Left ventricle myocardium inferior (tissue), 1 donor: ENCODE measurements around the gene GET4. TPM values are rescaled to one million over a fixed set of nuclear protein-coding genes. Genes with fewer than 3 reads are reported as not detected.

Experiments
- DNase-seq: peaks from one replicate; pipeline ENCODE4 v3.0.0-alpha.2; 2020
- H3K27ac ChIP-seq: fragments of 200-600 bp; replicated peaks from 2 replicates; pipeline ENCODE4 v1.8.0; 2021
- H3K27me3 ChIP-seq: fragments of 200-600 bp; 2 replicates; pipeline ENCODE4 v1.8.0; 2021; ENCODE audit warnings: low read depth
- H3K36me3 ChIP-seq: fragments of 200-600 bp; 2 replicates; pipeline ENCODE4 v1.8.0; 2021
- H3K4me1 ChIP-seq: fragments of 200-600 bp; 2 replicates; pipeline ENCODE4 v1.8.0; 2021
- H3K4me3 ChIP-seq: fragments of 200-600 bp; 2 replicates; pipeline ENCODE4 v1.8.0; 2021; ENCODE audit warnings: mild to moderate bottlenecking, moderate library complexity
- H3K9me3 ChIP-seq: fragments of 200-600 bp; replicated peaks from 2 replicates; pipeline ENCODE4 v1.8.0; 2021
- CTCF ChIP-seq: fragments of 200-600 bp; IDR thresholded peaks from 2 replicates; pipeline ENCODE4 v1.8.0; 2021; ENCODE audit warnings: antibody characterized with exemption, mild to moderate bottlenecking, borderline replicate concordance
- intact Hi-C: fragments of 100-400 bp; cut with micrococcal nuclease; formaldehyde crosslinking; loops from one replicate; pipeline ENCODE4 v1.11.0; 2022
- total RNA-seq: library from RNA; stranded (reverse); fragmentation: NEBNext Ultra II Directional; extraction: Animal tissue kit (Norgen Biotek cat#: 25700); gene quantifications from one replicate; pipeline ENCODE4 v1.2.1, GENCODE V29; 2021
- donor health status: DM: no; HTN: yes; CAD: no; lungs with severe emphysema.

GET4 gene
- total RNA-seq, 1 donor from 2014 or later: 22.9 TPM

DNA sequence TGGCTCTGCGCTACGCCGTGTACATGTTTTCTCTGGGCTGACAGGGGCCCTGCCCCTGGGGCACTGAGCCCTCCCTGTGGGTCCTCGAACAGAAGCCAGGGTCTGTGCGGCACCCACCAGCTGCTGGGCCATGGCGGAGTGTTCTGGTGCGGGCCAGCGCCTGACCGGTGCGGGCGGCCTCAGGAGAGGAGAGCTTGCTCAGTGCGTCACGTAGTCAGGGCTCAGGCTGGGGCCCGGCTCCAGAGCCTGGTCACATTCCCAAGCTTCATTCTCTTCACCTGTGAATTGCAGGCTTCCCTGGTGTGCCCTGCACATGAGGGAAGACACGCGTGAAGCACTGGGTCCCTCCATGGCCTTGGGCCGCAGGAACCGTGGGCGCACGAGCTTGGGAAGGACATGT, 15.5 kb downstream of the GET4 start:
- DNase-seq: no peak
- Histone ChIP-seq H3K27me3 (no peaks in the 10 kb centered on the region), H3K36me3 (peaks cover 86% of the 10 kb centered on the region), H3K4me1 (peaks cover 10% of the 10 kb centered on the region), H3K9me3 (no peaks in the 10 kb centered on the region), H3K4me3 (no peak overlapping the region), H3K27ac (no peak overlapping the region)
- TF ChIP-seq CTCF: no peak
- intact Hi-C loops: no loop called here

DNA sequence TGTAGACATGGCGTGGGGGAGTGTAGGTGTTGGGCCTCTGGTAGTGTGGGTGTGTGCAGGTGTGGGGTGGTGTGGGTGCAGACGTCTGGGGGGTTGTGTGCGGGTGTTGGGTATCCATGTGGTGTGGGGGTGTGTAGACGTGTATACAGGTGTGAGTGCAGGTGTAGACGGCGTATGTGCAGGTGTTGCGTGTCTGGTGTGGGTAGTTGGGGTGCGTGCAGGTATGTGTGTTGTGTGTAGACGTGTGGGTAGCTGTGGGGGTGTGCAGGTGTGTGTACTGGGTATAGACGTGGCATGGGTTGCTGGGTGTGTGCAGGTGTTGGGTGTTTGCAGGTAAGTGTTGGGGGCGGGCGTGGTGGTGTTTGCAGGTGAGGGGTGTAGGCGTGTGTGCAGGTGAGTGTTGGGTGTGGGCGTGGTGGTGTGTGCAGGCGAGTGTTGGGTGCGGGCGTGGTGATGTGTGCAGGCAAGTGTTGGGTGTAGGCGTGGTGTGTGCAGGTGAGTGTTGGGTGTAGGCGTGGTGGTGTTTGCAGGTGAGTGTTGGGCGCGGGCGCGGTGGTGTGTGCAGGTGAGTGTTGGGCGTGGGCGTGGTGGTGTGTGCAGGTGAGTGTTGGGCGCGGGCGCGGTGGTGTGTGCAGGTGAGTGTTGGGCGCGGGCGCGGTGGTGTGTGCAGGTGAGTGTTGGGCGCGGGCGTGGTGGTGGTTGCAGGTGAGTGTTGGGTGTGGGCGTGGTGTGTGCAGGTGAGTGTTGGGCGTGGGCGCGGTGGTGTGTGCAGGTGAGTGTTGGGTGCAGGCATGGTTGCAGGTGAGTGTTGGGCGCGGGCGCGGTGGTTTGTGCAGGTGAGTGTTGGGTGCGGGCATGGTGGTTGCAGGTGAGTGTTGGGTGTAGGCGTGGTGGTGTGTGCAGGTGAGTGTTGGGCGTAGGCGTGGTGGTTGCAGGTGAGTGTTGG, 16.6 kb downstream of the GET4 start:
- no peak overlapping the region for H3K27ac ChIP-seq
- H3K36me3 ChIP-seq: peaks cover 80% of the 10 kb centered on the region
- H3K4me3 ChIP-seq: no peak overlapping the region
- H3K27me3 ChIP-seq: no peaks in the 10 kb centered on the region
- H3K4me1 ChIP-seq: peaks cover 10% of the 10 kb centered on the region
- no peak for DNase-seq
- H3K9me3 ChIP-seq: no peaks in the 10 kb centered on the region
- intact Hi-C loops: no loop called here
- TF ChIP-seq CTCF: no peak

GRCh38 chr7:893686-894085, 17.3 kb downstream of the GET4 start:
- H3K4me3 ChIP-seq: no peak overlapping the region
- no peak for DNase-seq
- no peaks in the 10 kb centered on the region for H3K9me3 ChIP-seq
- no peaks in the 10 kb centered on the region for H3K27me3 ChIP-seq
- H3K27ac ChIP-seq: no peak overlapping the region
- TF ChIP-seq CTCF: no peak
- peaks cover 72% of the 10 kb centered on the region for H3K36me3 ChIP-seq
- intact Hi-C loops: no loop called here
- peaks cover 17% of the 10 kb centered on the region for H3K4me1 ChIP-seq

GRCh38 chr7:894164-894867, 18.0 kb downstream of the GET4 start:
- Histone ChIP-seq H3K4me3 (no peak overlapping the region), H3K9me3 (no peaks in the 10 kb centered on the region), H3K36me3 (peaks cover 66% of the 10 kb centered on the region), H3K27me3 (no peaks in the 10 kb centered on the region), H3K27ac (no peak overlapping the region), H3K4me1 (peaks cover 19% of the 10 kb centered on the region)
- no peak for DNase-seq
- no peak for TF ChIP-seq CTCF
- intact Hi-C loops: no loop called here

DNA sequence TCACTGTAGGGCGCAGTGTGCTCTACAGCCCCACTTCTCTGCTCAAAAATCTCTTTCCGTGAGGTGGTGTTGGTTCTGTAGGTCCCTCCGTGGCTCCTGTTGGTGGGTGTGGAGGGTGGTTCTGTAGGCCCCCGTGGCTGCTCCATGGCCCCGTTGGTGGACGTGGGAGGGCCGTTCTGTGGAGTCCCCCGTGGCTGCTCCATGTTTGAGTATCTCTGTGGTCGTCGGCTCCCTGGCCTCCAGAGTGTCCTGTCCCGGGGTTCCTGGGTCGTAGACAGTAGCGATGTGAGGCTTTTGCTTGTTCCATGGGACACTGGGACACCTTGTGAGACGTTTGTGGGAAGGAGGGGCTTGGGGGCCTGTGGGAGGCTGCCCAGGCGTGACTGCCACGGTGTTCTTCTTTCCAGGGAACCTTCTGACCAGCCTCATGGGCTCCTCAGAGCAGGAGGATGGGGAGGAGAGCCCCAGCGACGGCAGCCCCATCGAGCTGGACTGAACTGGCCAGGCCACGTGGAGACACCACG, 18.6 kb downstream of the GET4 start:
- Histone ChIP-seq H3K4me1 (peaks cover 19% of the 10 kb centered on the region), H3K9me3 (no peaks in the 10 kb centered on the region), H3K27me3 (no peaks in the 10 kb centered on the region), H3K27ac (no peak overlapping the region), H3K36me3 (peaks cover 64% of the 10 kb centered on the region), H3K4me3 (no peak overlapping the region)
- intact Hi-C loops: no loop called here
- TF ChIP-seq CTCF: no peak
- DNase-seq: no peak
